Measurements from ENCODE around the gene KLHL17. TPM values are rescaled to one million over a fixed set of nuclear protein-coding genes. Genes with fewer than 3 reads are reported as not detected.

The KLHL17 gene
- total and polyA plus RNA-seq, 9 of the 15 experiments (the other 6 are each of a cell fraction or from before 2014, with no cell fraction given): 0.14 to 84.8 (median 13.0) TPM

DNA sequence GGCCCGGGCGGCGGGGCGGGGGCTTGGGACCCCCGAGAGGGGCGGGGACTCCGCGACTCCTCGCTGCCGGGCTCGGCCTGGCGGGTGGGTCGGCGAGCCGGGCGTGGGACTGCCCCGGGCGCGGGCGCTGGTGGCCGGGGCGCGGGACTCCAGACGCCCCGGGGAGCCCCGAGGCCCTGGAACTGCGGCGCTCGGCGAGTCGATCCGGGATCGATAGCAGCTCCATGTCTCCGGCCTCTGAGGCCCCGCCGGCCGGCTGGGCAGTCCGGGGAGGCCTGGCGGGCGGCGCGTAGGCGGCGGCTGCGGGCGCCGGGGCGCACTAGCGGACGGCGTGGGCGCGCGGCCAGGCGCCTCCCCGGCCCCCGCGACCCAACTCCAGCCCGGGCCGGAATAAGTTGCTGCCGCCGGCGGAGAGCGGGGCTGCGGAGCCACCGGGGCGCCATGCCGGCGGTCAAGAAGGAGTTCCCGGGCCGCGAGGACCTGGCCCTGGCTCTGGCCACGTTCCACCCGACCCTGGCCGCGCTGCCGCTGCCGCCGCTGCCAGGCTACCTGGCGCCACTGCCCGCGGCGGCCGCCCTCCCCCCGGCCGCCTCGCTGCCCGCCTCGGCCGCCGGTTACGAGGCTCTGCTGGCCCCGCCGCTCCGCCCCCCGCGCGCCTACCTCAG is 36.3 kb upstream of the KLHL17 start (continued):
- TF ChIP-seq, protein P1, sequence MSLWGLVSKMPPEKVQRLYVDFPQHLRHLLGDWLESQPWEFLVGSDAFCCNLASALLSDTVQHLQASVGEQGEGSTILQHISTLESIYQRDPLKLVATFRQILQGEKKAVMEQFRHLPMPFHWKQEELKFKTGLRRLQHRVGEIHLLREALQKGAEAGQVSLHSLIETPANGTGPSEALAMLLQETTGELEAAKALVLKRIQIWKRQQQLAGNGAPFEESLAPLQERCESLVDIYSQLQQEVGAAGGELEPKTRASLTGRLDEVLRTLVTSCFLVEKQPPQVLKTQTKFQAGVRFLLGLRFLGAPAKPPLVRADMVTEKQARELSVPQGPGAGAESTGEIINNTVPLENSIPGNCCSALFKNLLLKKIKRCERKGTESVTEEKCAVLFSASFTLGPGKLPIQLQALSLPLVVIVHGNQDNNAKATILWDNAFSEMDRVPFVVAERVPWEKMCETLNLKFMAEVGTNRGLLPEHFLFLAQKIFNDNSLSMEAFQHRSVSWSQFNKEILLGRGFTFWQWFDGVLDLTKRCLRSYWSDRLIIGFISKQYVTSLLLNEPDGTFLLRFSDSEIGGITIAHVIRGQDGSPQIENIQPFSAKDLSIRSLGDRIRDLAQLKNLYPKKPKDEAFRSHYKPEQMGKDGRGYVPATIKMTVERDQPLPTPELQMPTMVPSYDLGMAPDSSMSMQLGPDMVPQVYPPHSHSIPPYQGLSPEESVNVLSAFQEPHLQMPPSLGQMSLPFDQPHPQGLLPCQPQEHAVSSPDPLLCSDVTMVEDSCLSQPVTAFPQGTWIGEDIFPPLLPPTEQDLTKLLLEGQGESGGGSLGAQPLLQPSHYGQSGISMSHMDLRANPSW (CRISPR knock-in tag; IDR thresholded peaks at IDR 0.05): no peak
- TF ChIP-seq OTX1 (CRISPR knock-in tag; IDR thresholded peaks at IDR 0.05) (no peak), BMI1 (IDR thresholded peaks at IDR 0.05; ENCODE audit: low read length) (no peak), MYBL2 (IDR thresholded peaks at IDR 0.05; ENCODE audit: low read depth) (no peak), MYBL2 (CRISPR knock-in tag; IDR thresholded peaks at IDR 0.05; ENCODE audit: borderline replicate concordance) (no peak), CHD1 (IDR thresholded peaks at IDR 0.05; ENCODE audit: low read length) (peak; percentile 85), ZNF140 (CRISPR knock-in tag; IDR thresholded peaks at IDR 0.05) (no peak), ZFP36 (IDR thresholded peaks at IDR 0.05; ENCODE audit: low read depth, low read length, partially characterized antibody) (peak; percentile 89), SIN3B (IDR thresholded peaks at IDR 0.05; ENCODE audit: low read depth) (0 out of 2 replicates have a peak, but pooled peaks have one; percentile 7), BRD9 (IDR thresholded peaks at IDR 0.05; ENCODE audit: low read depth, partially characterized antibody) (no peak), PHF8 (IDR thresholded peaks at IDR 0.05; ENCODE audit: borderline replicate concordance, low read length) (peak; percentile 8; the same call in 1 of the 2 replicates), CREM (IDR thresholded peaks at IDR 0.05; ENCODE audit: low read depth) (no peak), ZNF583 (CRISPR knock-in tag; IDR thresholded peaks at IDR 0.05) (no peak), RB1 (IDR thresholded peaks at IDR 0.05; ENCODE audit: low read depth) (peak; percentile 35; the same call in 1 of the 2 replicates), DACH1 (IDR thresholded peaks at IDR 0.05; ENCODE audit: partially characterized antibody) (no peak), TBP (optimal IDR thresholded peaks at IDR 0.05; ENCODE audit: low read depth, low read length) (peak; percentile 1), ZNF695 (CRISPR knock-in tag; IDR thresholded peaks at IDR 0.05) (no peak), GATAD2B (IDR thresholded peaks at IDR 0.05; ENCODE audit: borderline replicate concordance) (peak; percentile 16; the same call in 1 of the 2 replicates), ZNF224 (CRISPR knock-in tag; IDR thresholded peaks at IDR 0.05) (no peak), ZBTB17 (CRISPR knock-in tag; IDR thresholded peaks at IDR 0.05) (0 out of 2 replicates have a peak, but pooled peaks have one; percentile 3), JUNB (CRISPR knock-in tag; conservative IDR thresholded peaks at IDR 0.05) (no peak)
- TF ChIP-seq, protein P2, sequence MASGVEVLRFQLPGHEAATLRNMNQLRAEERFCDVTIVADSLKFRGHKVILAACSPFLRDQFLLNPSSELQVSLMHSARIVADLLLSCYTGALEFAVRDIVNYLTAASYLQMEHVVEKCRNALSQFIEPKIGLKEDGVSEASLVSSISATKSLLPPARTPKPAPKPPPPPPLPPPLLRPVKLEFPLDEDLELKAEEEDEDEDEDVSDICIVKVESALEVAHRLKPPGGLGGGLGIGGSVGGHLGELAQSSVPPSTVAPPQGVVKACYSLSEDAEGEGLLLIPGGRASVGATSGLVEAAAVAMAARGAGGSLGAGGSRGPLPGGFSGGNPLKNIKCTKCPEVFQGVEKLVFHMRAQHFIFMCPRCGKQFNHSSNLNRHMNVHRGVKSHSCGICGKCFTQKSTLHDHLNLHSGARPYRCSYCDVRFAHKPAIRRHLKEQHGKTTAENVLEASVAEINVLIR (CRISPR knock-in tag; IDR thresholded peaks at IDR 0.05): no peak
- TF ChIP-seq, protein P3, sequence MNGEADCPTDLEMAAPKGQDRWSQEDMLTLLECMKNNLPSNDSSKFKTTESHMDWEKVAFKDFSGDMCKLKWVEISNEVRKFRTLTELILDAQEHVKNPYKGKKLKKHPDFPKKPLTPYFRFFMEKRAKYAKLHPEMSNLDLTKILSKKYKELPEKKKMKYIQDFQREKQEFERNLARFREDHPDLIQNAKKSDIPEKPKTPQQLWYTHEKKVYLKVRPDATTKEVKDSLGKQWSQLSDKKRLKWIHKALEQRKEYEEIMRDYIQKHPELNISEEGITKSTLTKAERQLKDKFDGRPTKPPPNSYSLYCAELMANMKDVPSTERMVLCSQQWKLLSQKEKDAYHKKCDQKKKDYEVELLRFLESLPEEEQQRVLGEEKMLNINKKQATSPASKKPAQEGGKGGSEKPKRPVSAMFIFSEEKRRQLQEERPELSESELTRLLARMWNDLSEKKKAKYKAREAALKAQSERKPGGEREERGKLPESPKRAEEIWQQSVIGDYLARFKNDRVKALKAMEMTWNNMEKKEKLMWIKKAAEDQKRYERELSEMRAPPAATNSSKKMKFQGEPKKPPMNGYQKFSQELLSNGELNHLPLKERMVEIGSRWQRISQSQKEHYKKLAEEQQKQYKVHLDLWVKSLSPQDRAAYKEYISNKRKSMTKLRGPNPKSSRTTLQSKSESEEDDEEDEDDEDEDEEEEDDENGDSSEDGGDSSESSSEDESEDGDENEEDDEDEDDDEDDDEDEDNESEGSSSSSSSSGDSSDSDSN (IDR thresholded peaks at IDR 0.05; ENCODE audit: borderline replicate concordance in 1 of 2, low read depth in 2 of 2, low read length in 2 of 2): peak; percentile 26 to 63; a peak in 1 of 4 replicates
- TF ChIP-seq, protein P4, sequence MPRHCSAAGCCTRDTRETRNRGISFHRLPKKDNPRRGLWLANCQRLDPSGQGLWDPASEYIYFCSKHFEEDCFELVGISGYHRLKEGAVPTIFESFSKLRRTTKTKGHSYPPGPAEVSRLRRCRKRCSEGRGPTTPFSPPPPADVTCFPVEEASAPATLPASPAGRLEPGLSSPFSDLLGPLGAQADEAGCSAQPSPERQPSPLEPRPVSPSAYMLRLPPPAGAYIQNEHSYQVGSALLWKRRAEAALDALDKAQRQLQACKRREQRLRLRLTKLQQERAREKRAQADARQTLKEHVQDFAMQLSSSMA (CRISPR knock-in tag; IDR thresholded peaks at IDR 0.05): peak; percentile 27; the same call in 1 of the 2 replicates
